MV-4-11 (cell line): ENCODE data around the gene REXO1.
A peak's percentile ranks its signal among the peaks of the same experiment; 100 is the strongest.

Experiments
- DNase-seq: peaks from one replicate; lab custom pipeline; 2025; lab: John Stamatoyannopoulos, UW

REXO1 gene

GRCh38 chr19:1766800-1767352 lies 81.4 kb downstream of the REXO1 start:
- peak; percentile 19 for DNase-seq

- no peak for DNase-seq
Observed at GRCh38 chr19:1765904-1766799, 82.1 kb downstream of the REXO1 start.
